Hepatocyte (in vitro differentiated cells): ENCODE results near the gene ABTB1.

Source experiments
- EZH2 ChIP-seq: fragments of 200-600 bp; sonication (generic); IDR thresholded peaks from 2 replicates; pipeline ENCODE4 v1.6.1; 2016; ENCODE audit warnings: antibody characterized with exemption, mild to moderate bottlenecking, borderline replicate concordance
- EZH2phosphoT487 ChIP-seq: fragments of 200-600 bp; sonication (generic); IDR thresholded peaks from one replicate; pipeline ENCODE4 v1.6.1; 2018; ENCODE audit warnings: antibody characterized with exemption, mild to moderate bottlenecking, low read depth, moderate library complexity; ENCODE audit not compliant: unreplicated experiment, severe bottlenecking
- TF ChIP-seq, protein P1 (sequence below): fragments of 200-600 bp; sonication (generic); IDR thresholded peaks from 2 replicates; pipeline ENCODE4 v1.5.1; 2016; ENCODE audit warnings: antibody characterized with exemption, mild to moderate bottlenecking; ENCODE audit not compliant: poor library complexity

DNA sequence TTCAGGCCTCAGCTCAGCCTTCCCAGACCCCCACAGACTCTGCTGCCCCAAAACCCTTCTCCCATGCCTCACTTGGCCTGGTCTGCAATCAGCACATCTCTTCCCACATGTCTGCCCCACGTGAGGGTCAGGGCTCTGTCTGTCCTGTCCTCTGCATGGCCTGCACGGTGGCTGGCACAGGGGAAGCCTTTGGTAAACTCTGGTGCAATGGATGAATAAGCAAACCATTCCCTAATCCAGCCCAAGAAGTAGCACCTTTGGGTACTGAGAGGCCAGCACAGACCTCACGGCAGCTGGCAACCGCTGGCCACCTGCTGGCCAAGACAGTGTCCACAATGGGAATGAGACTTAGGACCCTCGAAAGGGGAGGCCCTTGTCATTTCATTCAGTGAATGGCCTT is 27.7 kb downstream of the ABTB1 start:
- TF ChIP-seq, protein P1, sequence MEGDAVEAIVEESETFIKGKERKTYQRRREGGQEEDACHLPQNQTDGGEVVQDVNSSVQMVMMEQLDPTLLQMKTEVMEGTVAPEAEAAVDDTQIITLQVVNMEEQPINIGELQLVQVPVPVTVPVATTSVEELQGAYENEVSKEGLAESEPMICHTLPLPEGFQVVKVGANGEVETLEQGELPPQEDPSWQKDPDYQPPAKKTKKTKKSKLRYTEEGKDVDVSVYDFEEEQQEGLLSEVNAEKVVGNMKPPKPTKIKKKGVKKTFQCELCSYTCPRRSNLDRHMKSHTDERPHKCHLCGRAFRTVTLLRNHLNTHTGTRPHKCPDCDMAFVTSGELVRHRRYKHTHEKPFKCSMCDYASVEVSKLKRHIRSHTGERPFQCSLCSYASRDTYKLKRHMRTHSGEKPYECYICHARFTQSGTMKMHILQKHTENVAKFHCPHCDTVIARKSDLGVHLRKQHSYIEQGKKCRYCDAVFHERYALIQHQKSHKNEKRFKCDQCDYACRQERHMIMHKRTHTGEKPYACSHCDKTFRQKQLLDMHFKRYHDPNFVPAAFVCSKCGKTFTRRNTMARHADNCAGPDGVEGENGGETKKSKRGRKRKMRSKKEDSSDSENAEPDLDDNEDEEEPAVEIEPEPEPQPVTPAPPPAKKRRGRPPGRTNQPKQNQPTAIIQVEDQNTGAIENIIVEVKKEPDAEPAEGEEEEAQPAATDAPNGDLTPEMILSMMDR = no peak
- TF ChIP-seq EZH2phosphoT487 = no peak
- TF ChIP-seq EZH2 = no peak
